Esophagus muscularis mucosa (tissue), 4 donors: Measurements from ENCODE around the gene GNG13.
A peak's percentile ranks its signal among the peaks of the same experiment; 100 is the strongest.

ENCODE experiments used
- EP300 ChIP-seq: sonication (generic); formaldehyde crosslinking; IDR thresholded peaks from one replicate; pipeline ENCODE4 v1.6.1; 2017; ENCODE audit warnings: antibody characterized with exemption
- POLR2A ChIP-seq: fragments of 450-650 bp; IDR thresholded peaks from one replicate; pipeline ENCODE4 v1.6.1; 2017; ENCODE audit warnings: antibody characterized with exemption, moderate library complexity, mild to moderate bottlenecking, low read depth
- TF ChIP-seq, protein P1 (sequence below), 3 experiments: fragments of 200-600 bp in 2 of 3; fragments of 450-650 bp in 1 of 3; sonication (generic) in 2 of 3; IDR thresholded peaks; one replicate each; pipeline ENCODE4 v1.5.1; 2017 to 2019; ENCODE audit warnings: antibody characterized with exemption in 3 of 3, mild to moderate bottlenecking in 2 of 3, moderate library complexity in 1 of 3

DNA sequence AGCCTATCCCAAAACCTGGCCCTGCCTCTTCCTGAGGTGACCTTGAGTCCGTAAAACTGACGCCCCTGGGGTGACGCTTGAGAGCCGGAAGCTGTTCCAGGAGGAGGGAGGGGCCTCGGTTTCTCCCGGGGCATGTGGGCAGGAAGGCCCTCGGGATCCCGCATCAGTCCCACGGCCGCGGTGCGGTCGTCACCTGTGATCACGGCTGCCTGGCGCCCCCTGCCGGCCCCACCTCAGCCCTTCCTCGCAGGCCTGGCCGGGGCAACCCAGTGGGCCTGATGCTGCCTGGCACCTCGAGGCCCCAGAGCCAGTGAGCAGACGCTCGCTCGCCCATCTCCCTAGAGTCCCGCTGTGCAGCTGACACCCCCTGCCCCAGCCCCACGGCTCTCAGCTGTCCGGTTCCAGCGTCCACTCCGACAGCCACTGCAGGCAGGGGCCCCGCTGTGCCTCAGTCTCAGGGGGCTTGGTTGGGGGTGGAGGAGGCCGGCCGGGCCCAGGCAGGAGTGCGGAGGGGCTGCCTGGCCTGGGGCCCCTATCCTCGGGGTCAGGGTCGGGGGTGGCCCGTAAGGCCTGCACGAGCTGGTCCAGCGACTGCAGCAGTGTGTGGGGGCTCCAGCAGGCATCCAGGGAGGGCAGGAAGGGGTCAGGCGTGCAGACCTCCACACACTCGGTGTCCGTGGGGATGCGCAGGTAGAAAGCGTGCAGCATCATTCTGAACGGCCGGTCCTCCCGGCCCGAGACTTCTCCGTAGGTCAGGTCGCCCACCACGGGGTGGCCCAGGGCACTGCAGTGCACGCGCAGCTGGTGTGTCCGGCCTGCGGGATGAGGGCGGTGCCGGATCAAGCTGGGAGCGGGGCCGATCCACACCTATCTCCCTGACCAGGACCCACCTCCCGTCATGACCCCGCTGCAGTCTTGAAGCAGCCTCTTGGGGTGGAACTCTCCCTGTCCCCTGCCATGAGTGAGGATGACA lies 14.7 kb downstream of the GNG13 start:
- TF ChIP-seq, protein P1, sequence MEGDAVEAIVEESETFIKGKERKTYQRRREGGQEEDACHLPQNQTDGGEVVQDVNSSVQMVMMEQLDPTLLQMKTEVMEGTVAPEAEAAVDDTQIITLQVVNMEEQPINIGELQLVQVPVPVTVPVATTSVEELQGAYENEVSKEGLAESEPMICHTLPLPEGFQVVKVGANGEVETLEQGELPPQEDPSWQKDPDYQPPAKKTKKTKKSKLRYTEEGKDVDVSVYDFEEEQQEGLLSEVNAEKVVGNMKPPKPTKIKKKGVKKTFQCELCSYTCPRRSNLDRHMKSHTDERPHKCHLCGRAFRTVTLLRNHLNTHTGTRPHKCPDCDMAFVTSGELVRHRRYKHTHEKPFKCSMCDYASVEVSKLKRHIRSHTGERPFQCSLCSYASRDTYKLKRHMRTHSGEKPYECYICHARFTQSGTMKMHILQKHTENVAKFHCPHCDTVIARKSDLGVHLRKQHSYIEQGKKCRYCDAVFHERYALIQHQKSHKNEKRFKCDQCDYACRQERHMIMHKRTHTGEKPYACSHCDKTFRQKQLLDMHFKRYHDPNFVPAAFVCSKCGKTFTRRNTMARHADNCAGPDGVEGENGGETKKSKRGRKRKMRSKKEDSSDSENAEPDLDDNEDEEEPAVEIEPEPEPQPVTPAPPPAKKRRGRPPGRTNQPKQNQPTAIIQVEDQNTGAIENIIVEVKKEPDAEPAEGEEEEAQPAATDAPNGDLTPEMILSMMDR (IDR thresholded peaks at IDR 0.05) = peak; percentile 44 to 69 (median 46)
- TF ChIP-seq EP300 = no peak
- TF ChIP-seq POLR2A = no peak
